Tibial nerve (tissue), 4 donors: Measurements from ENCODE around the gene ANKRD45.

Experiments
- CTCF ChIP-seq, 5 experiments: fragments of 200-600 bp in 3 of 5; fragments of 450-650 bp in 2 of 5; sonication (generic) in 3 of 5; IDR thresholded peaks; one replicate each; pipeline ENCODE4 v1.5.1; 2016 to 2019; ENCODE audit warnings: antibody characterized with exemption in 5 of 5, mild to moderate bottlenecking in 3 of 5, moderate library complexity in 2 of 5
- EP300 ChIP-seq, 2 donors: sonication (generic); formaldehyde crosslinking; IDR thresholded peaks; one replicate each; pipeline ENCODE4 v1.6.1; 2017; ENCODE audit warnings: antibody characterized with exemption in 2 of 2, mild to moderate bottlenecking in 1 of 2
- POLR2A ChIP-seq, 2 donors: fragments of 450-650 bp; IDR thresholded peaks; one replicate each; pipeline ENCODE4 v1.6.1; 2017; ENCODE audit warnings: antibody characterized with exemption in 2 of 2, mild to moderate bottlenecking in 2 of 2, moderate library complexity in 2 of 2

DNA sequence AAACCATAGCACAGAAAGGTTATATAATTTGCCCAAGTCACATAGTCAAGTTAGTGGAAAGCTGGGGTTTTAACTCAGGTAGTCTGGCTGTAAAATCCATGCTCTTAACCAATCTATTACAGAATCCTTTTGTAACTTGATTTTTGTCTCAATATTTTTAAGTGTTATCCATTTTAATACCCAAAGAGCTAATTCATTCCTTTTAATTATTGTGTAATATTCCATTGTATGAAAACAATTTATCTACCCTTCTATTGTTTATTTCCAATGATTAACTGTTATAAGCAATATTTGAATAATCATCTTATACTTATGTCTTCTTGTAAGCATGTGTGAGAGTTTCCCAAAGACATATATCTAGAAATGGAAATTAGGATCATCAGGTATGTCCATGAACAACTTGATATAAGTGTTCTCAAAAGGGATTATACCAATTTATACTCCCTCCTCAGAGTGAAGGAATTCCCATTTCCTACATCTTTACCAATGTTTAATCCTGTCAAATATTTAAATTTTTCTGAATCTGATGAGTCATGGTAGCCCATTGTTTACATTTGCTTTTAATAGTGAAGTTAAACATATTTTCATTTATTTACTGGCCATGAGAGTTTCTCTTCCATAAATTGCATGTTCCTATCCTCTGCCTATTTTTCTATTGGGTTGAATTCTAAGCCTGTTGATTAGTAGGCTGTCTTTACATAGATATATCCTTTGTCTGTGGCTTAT, 20.6 kb downstream of the ANKRD45 start:
- TF ChIP-seq CTCF (IDR thresholded peaks at IDR 0.05), result no peak
- TF ChIP-seq POLR2A (IDR thresholded peaks at IDR 0.05), result no peak
- TF ChIP-seq EP300 (IDR thresholded peaks at IDR 0.05), result no peak
